Esophagus squamous epithelium (tissue), 4 donors: ENCODE data around the gene SLC29A1.

Source experiments
- POLR2A ChIP-seq, 4 donors: fragments of 450-650 bp; IDR thresholded peaks; one replicate each; pipeline ENCODE4 v1.6.1; 2017; ENCODE audit warnings: antibody characterized with exemption in 4 of 4, mild to moderate bottlenecking in 4 of 4, moderate library complexity in 3 of 4
- TF ChIP-seq, protein P1 (sequence below), 6 experiments: fragments of 450-650 bp in 4 of 6; fragments of 200-600 bp in 2 of 6; sonication (generic) in 2 of 6; IDR thresholded peaks; one replicate each; pipeline ENCODE4 v1.5.1; 2016 to 2019; ENCODE audit warnings: antibody characterized with exemption in 6 of 6, mild to moderate bottlenecking in 4 of 6, moderate library complexity in 4 of 6

DNA sequence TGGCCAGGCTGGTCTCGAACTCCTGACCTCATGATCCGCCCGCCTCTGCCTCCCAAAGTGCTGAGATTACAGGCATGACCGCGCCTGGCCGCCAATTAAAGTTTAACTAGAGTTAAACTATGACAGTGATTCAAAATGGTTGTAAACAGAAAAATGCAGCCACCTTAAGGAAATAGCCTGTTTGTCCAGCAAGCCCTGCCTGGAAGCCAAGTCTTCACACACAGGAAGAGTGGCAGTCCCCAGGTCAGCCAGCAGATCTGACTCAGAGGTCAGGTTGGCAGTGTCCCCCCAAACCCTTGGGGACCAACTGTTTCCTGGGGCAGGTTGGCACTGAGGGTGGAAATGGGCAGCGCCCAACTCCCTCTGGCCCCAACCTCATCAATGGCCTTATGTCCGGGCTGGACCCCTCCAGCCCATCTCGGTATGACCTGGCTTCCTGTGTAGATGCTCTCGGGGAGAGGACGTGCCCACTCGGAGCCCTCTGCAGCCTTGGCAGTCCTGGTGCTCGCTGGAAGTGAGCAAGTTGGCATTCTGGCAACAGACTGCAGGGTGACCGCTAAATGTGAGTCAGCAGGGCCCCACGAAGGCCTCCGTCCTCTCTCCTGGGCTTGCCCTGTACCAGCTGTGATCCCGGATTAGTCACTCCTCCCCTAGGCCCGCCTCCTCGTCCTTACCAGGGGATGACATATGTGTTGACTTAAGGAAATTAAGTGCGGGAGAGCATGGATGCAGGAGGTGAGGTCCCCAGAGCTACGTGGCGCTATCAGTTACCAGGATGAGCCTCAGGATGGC lies 13.8 kb downstream of the SLC29A1 start:
- TF ChIP-seq, protein P1, sequence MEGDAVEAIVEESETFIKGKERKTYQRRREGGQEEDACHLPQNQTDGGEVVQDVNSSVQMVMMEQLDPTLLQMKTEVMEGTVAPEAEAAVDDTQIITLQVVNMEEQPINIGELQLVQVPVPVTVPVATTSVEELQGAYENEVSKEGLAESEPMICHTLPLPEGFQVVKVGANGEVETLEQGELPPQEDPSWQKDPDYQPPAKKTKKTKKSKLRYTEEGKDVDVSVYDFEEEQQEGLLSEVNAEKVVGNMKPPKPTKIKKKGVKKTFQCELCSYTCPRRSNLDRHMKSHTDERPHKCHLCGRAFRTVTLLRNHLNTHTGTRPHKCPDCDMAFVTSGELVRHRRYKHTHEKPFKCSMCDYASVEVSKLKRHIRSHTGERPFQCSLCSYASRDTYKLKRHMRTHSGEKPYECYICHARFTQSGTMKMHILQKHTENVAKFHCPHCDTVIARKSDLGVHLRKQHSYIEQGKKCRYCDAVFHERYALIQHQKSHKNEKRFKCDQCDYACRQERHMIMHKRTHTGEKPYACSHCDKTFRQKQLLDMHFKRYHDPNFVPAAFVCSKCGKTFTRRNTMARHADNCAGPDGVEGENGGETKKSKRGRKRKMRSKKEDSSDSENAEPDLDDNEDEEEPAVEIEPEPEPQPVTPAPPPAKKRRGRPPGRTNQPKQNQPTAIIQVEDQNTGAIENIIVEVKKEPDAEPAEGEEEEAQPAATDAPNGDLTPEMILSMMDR (IDR thresholded peaks at IDR 0.05) = no peak
- peak in 1 of 4 donors; percentile 38 for TF ChIP-seq POLR2A (IDR thresholded peaks at IDR 0.05)
